Esophagus muscularis mucosa (tissue), 4 donors: ENCODE results near the gene CLC. TPM values are rescaled to one million over a fixed set of nuclear protein-coding genes. Genes with fewer than 3 reads are reported as not detected.
"Not testable (repeated sequence)": the region's sequence is repeated elsewhere in the genome, so short reads cannot be mapped to it uniquely, and the experiment has no call there.

ENCODE experiments used
- DNase-seq: peaks from one replicate; pipeline ENCODE4 v3.0.0-alpha.2; 2017; ENCODE audit errors: extremely low spot score
- H3K27ac ChIP-seq, 4 donors: fragments of 200-600 bp; sonication (generic); replicated peaks in 1 of 4; 1 replicate in 3 of 4; 2 replicates in 1 of 4; pipeline ENCODE4 v1.5.1; 2016 to 2019; ENCODE audit warnings: mild to moderate bottlenecking in 1 of 4
- H3K27me3 ChIP-seq, 4 donors: fragments of 200-600 bp; sonication (generic); one replicate each; pipeline versions ENCODE4 v1.5.1 to v1.6.0; 2016 to 2019
- H3K36me3 ChIP-seq, 4 donors: fragments of 200-600 bp; sonication (generic); one replicate each; pipeline ENCODE4 v1.5.1; 2016 to 2019
- H3K4me1 ChIP-seq, 4 donors: fragments of 200-600 bp; sonication (generic); one replicate each; pipeline ENCODE4 v1.5.1; 2016 to 2019
- H3K4me3 ChIP-seq, 4 donors: fragments of 200-600 bp; sonication (generic); 1 replicate in 2 of 4; 2 replicates in 2 of 4; pipeline ENCODE4 v1.5.1; 2016 to 2019; ENCODE audit warnings: mild to moderate bottlenecking in 4 of 4, moderate library complexity in 1 of 4
- H3K9me3 ChIP-seq, 4 donors: fragments of 200-600 bp; sonication (generic); 1 replicate in 3 of 4; 2 replicates in 1 of 4; pipeline ENCODE4 v1.5.1; 2016 to 2019
- EP300 ChIP-seq: sonication (generic); formaldehyde crosslinking; IDR thresholded peaks from one replicate; pipeline ENCODE4 v1.6.1; 2017; ENCODE audit warnings: antibody characterized with exemption
- POLR2A ChIP-seq: fragments of 450-650 bp; IDR thresholded peaks from one replicate; pipeline ENCODE4 v1.6.1; 2017; ENCODE audit warnings: antibody characterized with exemption, moderate library complexity, mild to moderate bottlenecking, low read depth
- POLR2AphosphoS5 ChIP-seq, 2 donors: sonication (generic); formaldehyde crosslinking; IDR thresholded peaks; one replicate each; pipeline ENCODE4 v1.6.1; 2017; ENCODE audit warnings: antibody characterized with exemption in 2 of 2
- WGBS: methylation state at CpG from one replicate; pipeline ENCODE4 v1.1.5; 2018; 5-methylcytosine and 5-hydroxymethylcytosine counted together
- intact Hi-C: fragments of 100-400 bp; cut with DNase I; formaldehyde crosslinking; loops from one replicate; pipeline ENCODE4 v1.15.1; 2023
- total RNA-seq, 4 donors: library from RNA; depleted of rRNA; stranded (reverse); fragments of >200 nt; gene quantifications; one replicate each; pipeline versions ENCODE4 v1.1.0 to v1.2.1, GENCODE V29; 2016
- TF ChIP-seq, protein P1 (sequence below), 3 experiments: fragments of 200-600 bp in 2 of 3; fragments of 450-650 bp in 1 of 3; sonication (generic) in 2 of 3; IDR thresholded peaks; one replicate each; pipeline ENCODE4 v1.5.1; 2017 to 2019; ENCODE audit warnings: antibody characterized with exemption in 3 of 3, mild to moderate bottlenecking in 2 of 3, moderate library complexity in 1 of 3

Gene CLC
- total RNA-seq, 4 donors from 2014 or later: not detected

DNA sequence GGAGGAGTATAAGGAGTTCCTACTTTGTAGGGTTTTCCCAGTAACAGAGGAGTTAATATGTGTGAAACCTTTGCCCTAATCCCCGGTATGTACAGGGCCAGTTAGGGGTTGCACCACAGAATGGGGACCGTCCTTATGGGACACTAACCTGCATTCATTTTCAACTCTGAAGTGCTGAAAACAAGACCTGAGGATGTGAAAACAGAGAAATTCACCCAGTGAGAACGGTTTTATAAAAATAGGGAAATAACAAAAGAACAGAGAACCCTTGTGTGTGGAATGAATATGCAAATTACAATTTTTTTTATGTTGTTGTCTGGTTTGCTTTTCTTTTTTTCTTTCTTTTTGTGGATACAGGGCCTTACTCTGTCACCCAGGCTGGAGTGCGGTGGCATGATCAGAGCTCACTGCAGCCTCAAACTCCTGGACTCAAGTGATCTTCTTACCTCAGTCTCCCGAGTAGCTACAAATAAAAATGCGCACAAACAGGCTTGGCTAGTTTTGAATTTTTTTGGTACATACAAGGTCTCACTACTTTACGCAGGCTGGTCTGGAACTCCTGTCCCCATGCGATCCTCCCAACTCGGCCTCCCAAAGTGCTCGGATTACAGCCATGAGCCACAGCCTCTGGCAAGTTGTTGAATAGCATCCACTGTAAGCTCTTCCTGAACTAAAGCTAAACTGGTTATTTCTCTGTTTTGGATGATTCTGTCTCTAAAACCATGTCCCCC is 10.6 kb downstream of the CLC start:
- H3K9me3 ChIP-seq: no peaks in the 10 kb centered on the region

DNA sequence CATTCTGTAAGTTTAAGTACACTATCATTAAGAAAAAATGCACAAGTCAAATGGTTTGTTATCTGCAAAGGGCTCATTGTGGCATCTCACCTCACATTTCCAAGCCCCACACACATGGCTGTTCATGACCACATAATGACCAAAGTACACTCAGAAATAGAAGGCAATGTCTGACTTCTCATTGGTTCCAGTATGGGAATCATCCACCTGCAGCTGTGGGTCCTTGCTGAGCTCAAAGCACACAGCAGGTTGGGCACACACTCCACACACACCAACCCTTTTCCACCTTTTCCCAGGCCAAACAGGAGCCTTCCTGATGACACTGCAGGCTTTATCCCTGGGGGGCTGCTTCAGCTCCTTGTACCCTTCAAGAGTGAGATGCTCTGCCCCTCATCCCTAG is 11.8 kb downstream of the CLC start:
- Histone ChIP-seq H3K4me3 (no peak overlapping the region), H3K36me3 (no peaks in the 10 kb centered on the region), H3K9me3 (no peaks in the 10 kb centered on the region), H3K27ac (no peak overlapping the region), H3K27me3 (peaks cover 0 to 20% (median 2%) of the 10 kb centered on the region in 4 donors), H3K4me1 (no peaks in the 10 kb centered on the region)
- TF ChIP-seq EP300 (no peak), POLR2AphosphoS5 (IDR thresholded peaks at IDR 0.05) (no peak), POLR2A (no peak)
- TF ChIP-seq, protein P1, sequence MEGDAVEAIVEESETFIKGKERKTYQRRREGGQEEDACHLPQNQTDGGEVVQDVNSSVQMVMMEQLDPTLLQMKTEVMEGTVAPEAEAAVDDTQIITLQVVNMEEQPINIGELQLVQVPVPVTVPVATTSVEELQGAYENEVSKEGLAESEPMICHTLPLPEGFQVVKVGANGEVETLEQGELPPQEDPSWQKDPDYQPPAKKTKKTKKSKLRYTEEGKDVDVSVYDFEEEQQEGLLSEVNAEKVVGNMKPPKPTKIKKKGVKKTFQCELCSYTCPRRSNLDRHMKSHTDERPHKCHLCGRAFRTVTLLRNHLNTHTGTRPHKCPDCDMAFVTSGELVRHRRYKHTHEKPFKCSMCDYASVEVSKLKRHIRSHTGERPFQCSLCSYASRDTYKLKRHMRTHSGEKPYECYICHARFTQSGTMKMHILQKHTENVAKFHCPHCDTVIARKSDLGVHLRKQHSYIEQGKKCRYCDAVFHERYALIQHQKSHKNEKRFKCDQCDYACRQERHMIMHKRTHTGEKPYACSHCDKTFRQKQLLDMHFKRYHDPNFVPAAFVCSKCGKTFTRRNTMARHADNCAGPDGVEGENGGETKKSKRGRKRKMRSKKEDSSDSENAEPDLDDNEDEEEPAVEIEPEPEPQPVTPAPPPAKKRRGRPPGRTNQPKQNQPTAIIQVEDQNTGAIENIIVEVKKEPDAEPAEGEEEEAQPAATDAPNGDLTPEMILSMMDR (IDR thresholded peaks at IDR 0.05): no peak
- intact Hi-C loops: no loop called here
- no peak for DNase-seq

More for the DNA sequence above, 10.6 kb downstream of the CLC start:
- H3K4me1 ChIP-seq: no peaks in the 10 kb centered on the region
- H3K27ac ChIP-seq: no peak overlapping the region
- H3K27me3 ChIP-seq: peaks cover 0 to 20% (median 2%) of the 10 kb centered on the region in 4 donors
- H3K36me3 ChIP-seq: no peaks in the 10 kb centered on the region
- TF ChIP-seq POLR2AphosphoS5 (IDR thresholded peaks at IDR 0.05) (no peak), EP300 (no peak), POLR2A (no peak)
- TF ChIP-seq, protein P1 (IDR thresholded peaks at IDR 0.05): no peak
- 87% methylated on average over 9 of the region's 10 CpGs for WGBS
- no peak for DNase-seq
- no peak overlapping the region for H3K4me3 ChIP-seq
- intact Hi-C loops: no loop called here

DNA sequence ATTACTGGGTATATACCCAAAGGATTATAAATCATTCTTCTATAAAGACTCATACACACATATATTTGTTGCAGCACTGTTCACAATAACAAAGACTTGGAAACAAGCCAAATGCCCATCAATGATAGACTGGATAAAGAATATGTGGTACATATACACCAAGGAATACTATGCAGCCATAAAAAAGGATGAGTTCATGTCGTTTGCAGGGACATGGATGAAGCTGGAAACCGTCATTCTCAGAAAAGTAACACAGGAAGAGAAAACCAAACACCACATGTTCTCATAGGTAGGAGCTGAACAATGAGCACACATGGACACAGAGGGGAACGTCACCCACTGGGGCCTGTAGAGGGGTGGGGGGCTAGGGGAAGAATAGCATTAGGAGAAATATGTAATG is 17.7 kb downstream of the CLC start:
- H3K27ac ChIP-seq, H3K9me3 ChIP-seq, H3K36me3 ChIP-seq, DNase-seq, intact Hi-C loops, H3K4me3 ChIP-seq, H3K4me1 ChIP-seq: not testable (repeated sequence)
- H3K27me3 ChIP-seq: peaks cover 0 to 16% (median 2%) of the 10 kb centered on the region in 4 donors
- 82% methylated on average over 3 of the region's 3 CpGs for WGBS

DNA sequence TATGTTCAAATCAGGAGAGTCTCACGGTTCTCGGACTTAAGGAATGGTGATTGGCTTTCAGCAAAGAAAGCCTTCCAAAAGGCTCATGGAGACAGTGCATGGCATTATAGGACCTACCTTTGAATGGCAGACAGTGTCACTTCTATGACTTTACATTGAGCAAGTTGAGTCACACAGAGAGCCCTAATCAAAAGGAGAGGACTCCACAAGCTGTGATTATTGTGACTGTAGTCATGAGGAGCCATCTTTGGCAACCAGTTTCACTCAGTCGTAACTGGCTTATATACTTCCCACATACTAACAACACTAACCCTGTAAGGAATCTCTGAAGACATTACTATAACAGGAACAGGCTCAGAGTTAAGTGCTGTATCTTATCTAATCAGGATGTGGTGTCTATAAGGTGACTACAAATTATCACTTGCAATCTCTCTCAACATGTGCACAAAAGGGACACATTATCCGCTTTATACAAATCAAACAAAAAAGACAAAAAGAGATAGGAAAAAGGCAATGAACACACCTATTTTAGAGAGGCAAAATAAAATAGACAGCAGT is 27.4 kb downstream of the CLC start:
- no peaks in the 10 kb centered on the region for H3K4me1 ChIP-seq
- WGBS: 86% methylated on average over 4 of the region's 4 CpGs
- intact Hi-C loops: no loop called here

More for the DNA sequence above, 27.4 kb downstream of the CLC start:
- Histone ChIP-seq H3K9me3 (no peaks in the 10 kb centered on the region), H3K36me3 (no peaks in the 10 kb centered on the region), H3K27me3 (no peaks in the 10 kb centered on the region), H3K27ac (no peak overlapping the region), H3K4me3 (no peak overlapping the region)
- TF ChIP-seq EP300 (no peak), POLR2A (no peak), POLR2AphosphoS5 (IDR thresholded peaks at IDR 0.05) (no peak)
- TF ChIP-seq, protein P1 (IDR thresholded peaks at IDR 0.05): no peak
- no peak for DNase-seq
